Central memory CD8-positive, alpha-beta T cell (primary cell): ENCODE measurements around the gene ABCF1.

ENCODE experiments used
- ATAC-seq: fragments of 150-1000 bp; cut with Tn5 transposase; replicated peaks from 2 replicates; pipeline ENCODE4 v1.10.0; 2022; ENCODE audit warnings: mild to moderate bottlenecking, moderate FRiP score, moderate number of reproducible peaks; ENCODE audit not compliant: poor library complexity, severe bottlenecking; ENCODE audit errors: extremely low read depth
- DNase-seq, 2 donors: peaks; one replicate each; pipeline ENCODE4 v3.0.0; 2021; ENCODE audit warnings: low spot score in 2 of 2
- H3K27ac Mint-ChIP-seq: one replicate; pipeline ENCODE4 v1.8.0; 2022; ENCODE audit warnings: low read depth, mild to moderate bottlenecking, moderate library complexity, mixed read lengths
- H3K27me3 Mint-ChIP-seq: one replicate; pipeline ENCODE4 v1.8.0; 2022; ENCODE audit warnings: mixed read lengths
- H3K36me3 Mint-ChIP-seq: one replicate; pipeline ENCODE4 v1.8.0; 2022; ENCODE audit warnings: mild to moderate bottlenecking, moderate library complexity, mixed read lengths; ENCODE audit not compliant: insufficient read depth
- H3K4me1 Mint-ChIP-seq: one replicate; pipeline ENCODE4 v1.8.0; 2022; ENCODE audit warnings: mixed read lengths
- H3K4me3 Mint-ChIP-seq: one replicate; pipeline ENCODE4 v1.8.0; 2022; ENCODE audit warnings: mild to moderate bottlenecking, moderate library complexity, mixed read lengths
- H3K9me3 Mint-ChIP-seq: one replicate; pipeline ENCODE4 v1.8.0; 2022; ENCODE audit warnings: mixed read lengths

The ABCF1 gene

DNA sequence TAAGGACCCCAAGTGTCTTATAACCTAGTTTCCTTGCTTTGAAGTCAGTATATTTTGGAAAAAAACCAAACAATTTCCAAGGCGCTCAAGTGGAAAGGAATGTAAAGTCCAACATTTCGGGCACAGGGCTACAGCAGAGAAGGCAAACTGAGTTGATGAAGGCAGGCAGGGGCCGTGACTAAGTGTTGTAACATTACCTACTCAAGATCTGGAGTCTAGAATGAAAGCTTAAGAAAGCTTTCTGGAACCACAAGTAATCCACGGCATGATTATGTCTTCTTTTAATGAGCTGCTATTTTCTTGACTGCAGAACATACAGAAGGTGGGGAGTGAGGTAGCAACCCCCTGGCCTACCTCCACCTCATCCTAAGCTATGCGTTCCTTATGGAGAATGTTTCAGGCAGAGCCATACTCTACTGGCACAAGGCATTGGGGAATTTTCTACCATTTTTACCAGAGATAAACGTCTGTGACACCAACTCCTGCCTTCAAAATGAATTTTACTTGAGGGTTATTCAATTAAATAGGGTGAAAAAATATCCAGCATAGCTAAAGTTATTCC is 41.5 kb downstream of the ABCF1 start:
- Mint-ChIP-seq H3K4me1 (peaks cover 75% of the 10 kb centered on the region), H3K9me3 (no peaks in the 10 kb centered on the region), H3K4me3 (no peak overlapping the region), H3K27me3 (no peaks in the 10 kb centered on the region), H3K27ac (peak overlapping the region; percentile 99), H3K36me3 (peaks cover 66% of the 10 kb centered on the region)
- no peak for ATAC-seq
- DNase-seq: no peak

DNA sequence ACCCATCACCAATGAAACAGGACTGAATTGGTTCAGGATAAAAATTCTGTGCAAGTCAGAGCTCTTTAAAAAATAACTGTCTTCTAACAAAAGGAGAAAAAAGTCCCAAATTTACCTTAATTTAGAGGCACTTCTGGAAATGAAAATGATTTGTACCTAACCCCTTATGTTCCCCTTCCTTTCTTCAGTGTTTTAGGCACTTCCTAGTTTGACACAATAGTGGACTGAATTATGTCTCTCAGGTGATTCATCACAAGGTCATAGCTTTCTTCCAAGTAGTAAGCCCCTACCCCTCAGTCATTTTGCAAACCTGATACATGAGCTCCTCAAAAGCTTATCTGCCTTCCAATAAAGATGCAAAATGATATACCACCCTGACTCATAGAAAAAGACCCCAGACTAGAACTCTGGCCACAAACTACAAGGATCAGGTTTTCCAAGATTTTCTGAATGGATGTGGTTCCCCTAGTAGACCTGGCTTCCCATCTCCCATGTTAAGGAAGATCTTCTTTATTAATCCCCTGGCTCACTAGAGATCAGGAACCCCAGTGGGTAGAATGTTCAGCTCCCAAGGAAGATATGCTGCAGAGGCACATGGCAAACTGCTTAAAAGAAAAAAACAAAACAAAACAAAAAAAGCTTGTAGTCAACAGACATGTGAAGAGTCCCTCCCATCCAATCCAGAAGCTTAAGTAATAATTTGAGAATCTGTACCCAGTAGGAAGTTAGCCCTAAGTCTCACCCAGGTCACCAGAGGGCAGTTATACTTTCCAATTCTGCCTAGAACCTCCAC is 42.2 kb downstream of the ABCF1 start:
- Mint-ChIP-seq H3K4me1 (peaks cover 78% of the 10 kb centered on the region), H3K27ac (peak overlapping the region; percentile 99), H3K9me3 (no peaks in the 10 kb centered on the region), H3K27me3 (no peaks in the 10 kb centered on the region), H3K4me3 (peak overlapping the region; percentile 93), H3K36me3 (peaks cover 61% of the 10 kb centered on the region)
- ATAC-seq (no peak), DNase-seq (no peak)

DNA sequence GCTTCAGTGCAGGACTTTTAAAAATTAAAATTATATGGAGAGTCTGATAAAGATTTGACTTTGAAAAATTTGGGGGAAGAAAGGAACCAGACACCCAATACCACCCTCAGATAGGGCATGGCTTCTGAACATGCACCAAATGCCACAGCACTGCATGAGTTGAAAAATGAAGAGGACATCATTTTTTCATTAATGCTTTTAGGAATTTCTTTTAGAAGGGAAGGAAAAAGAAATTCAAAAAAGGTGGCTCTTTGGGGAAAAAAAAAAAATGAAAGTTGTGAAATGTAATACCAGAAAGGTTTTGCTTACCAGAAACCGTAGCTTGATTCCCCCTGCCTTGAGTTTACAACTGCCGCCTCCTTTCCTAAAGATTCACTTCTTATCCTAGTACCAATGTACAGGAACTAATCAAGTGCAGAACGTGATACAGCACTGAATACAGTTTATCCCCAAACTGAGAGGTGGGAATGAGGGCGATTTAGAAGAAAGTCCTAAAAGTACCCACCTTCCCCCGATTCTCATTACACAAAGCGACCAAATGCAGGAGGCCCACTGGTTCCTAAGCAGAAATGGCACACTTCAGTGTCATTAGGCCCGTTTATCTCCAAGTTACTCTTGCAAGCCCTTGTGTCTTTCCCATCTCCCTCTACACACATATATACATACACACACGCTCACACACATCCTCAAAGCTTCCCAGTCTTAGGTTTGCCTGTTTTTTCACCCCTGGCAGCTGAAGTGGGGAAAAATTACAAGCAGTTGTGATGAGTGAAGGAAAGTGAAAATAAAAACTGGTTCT is 43.0 kb downstream of the ABCF1 start:
- Mint-ChIP-seq H3K9me3 (no peaks in the 10 kb centered on the region), H3K4me1 (peaks cover 74% of the 10 kb centered on the region), H3K36me3 (peaks cover 55% of the 10 kb centered on the region), H3K27ac (peak overlapping the region; percentile 99), H3K4me3 (peak overlapping the region; percentile 93), H3K27me3 (no peaks in the 10 kb centered on the region)
- DNase-seq: no peak
- no peak for ATAC-seq

DNA sequence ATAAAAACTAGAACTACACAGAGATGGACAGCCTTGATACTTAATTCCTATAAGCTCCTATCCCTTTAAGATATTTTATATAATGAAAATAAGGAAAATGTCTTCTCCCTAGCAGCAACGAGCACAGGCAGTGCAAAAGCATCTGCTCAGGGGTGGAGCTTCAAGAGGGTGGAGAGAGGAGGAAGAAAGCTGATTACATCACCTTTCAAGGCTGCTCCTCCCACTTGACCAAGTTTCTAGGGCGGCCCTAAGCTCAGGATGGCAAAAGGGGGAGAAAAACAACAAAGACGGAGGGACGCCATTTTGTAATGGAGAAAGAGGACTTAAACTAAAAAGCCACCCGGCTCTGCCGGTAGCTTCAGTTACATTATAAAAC is 43.6 kb downstream of the ABCF1 start:
- Mint-ChIP-seq H3K9me3 (no peaks in the 10 kb centered on the region), H3K4me3 (peak overlapping the region; percentile 93), H3K4me1 (peaks cover 68% of the 10 kb centered on the region), H3K27me3 (no peaks in the 10 kb centered on the region), H3K27ac (peak overlapping the region; percentile 99), H3K36me3 (peaks cover 55% of the 10 kb centered on the region)
- peak; percentile 57 for ATAC-seq
- peak; percentile 63 to 88 for DNase-seq

DNA sequence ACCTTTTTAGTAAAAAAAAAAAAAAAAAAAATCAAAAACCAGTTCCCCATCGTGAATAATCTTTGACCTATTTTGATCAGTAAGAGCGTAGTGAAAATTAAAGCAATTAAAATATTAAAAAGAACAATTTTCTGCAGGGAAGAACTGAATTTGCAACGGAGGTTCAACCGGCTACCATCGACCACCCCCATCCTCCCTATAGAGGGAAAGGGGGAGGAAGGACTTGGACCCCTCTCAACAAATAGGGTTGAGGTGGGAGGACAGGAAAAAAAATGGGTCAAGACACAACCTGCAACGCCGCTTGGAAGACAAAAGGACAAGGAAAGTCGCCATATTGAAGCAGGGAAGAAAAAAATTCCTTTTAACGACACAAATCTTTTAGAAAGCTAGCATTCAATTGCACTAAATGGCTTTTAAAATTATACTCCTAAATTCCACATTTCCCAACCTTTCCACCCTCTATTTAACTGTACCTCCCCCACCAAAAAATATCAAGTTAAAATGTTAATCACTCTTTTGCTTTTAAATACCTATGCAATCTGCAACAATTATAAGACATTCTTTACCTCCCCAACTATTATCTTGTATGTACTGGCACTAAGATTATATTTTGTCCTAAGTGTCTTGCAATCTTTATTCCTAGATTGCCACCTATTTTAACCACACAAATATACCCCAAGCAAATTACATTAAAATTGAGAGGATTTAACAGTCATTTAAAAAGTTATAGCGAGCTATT is 44.1 kb downstream of the ABCF1 start:
- Mint-ChIP-seq H3K4me3 (peak overlapping the region; percentile 93), H3K27ac (peak overlapping the region; percentile 99), H3K9me3 (no peaks in the 10 kb centered on the region), H3K27me3 (no peaks in the 10 kb centered on the region), H3K36me3 (peaks cover 53% of the 10 kb centered on the region), H3K4me1 (peaks cover 63% of the 10 kb centered on the region)
- no peak for ATAC-seq
- peak; percentile 34 to 44 for DNase-seq

DNA sequence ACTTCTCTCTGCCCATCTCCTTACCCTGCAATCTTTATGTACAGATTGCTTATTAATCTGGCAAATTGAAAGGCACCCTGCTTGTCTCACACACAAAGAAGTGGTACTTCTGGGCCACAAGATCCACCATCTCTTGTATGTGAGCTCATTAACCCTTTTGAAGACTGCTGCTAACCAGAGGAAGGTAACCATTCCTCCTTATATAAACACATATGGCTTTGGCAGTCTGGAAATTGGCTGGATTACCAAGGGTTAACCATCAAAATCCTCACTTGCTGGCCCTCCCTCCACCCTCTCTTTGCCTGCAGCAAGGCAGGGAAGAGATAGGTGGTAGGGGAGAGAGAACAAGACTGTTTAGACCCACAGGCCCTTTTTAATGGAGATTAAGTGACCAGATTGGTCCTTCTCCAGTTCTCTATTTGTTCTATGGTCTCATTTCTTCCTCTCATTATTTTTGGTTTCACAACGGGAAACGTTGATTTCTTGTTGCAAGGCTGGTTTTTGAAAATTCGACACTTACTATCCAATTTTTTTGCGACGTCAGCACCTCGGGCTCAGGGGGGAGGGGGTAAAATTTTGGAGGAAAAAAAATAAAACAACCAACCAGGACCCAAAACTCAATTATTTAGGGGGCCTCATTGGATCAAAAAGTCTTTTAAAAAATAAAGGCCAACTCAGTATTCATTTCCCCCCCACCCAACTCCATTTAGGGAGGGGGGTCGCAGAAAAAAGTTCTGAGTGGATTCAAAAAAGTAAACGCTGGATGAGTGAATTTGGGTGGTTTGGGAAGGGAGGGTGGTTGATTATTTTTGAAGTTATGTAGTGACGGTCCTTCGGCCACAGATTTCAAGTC is 44.9 kb downstream of the ABCF1 start:
- peaks cover 55% of the 10 kb centered on the region for H3K36me3 Mint-ChIP-seq
- peaks cover 58% of the 10 kb centered on the region for H3K4me1 Mint-ChIP-seq
- peak overlapping the region; percentile 93 for H3K4me3 Mint-ChIP-seq
- H3K27me3 Mint-ChIP-seq: no peaks in the 10 kb centered on the region
- ATAC-seq (no peak), DNase-seq (peak; percentile 36 to 46)
- H3K27ac Mint-ChIP-seq: peak overlapping the region; percentile 99
- no peaks in the 10 kb centered on the region for H3K9me3 Mint-ChIP-seq

DNA sequence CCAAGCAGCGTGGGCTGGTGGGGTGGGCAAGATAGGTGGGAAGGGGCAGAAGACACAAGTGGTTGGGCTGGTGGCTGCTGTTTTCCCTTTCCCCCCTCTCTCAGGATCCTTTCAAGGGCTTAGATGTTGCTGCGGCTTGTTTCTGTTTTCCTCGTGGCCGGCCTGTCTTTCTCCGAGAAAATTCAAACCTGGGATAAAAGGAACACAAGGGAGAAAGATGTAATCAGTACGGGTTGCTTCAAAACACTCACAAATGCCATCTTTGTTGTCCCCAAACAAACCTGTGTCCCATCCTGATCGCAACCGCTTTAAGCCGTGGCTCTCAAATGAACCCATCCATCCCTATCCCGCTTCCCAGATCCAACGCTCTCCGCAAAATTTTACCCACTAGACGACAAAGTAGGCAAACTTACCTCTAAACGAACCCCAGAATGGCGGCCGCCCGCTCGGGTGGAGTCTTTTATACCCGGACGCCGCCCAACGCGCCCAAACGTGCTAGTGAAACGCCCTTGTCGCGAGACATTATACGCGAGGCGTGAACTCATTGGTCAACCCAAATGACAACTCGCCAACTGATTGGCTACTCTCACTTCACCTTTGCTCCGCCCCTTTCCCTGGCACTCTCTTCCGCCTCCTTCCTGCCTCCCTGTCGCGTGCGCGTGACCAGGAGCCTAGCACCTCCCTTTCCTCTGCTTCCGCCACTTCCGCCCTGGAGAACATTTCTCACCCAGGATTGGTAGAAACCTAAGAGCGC is 45.7 kb downstream of the ABCF1 start, which contains the start of gene PPP1R10:
Gene PPP1R10, minus strand, starts transcription at position 433 of the 754 bp plus-strand sequence. CDS start 7,299 bp downstream, outside the sequence.
- ATAC-seq: peak; percentile 73
- Mint-ChIP-seq H3K36me3 (peaks cover 63% of the 10 kb centered on the region), H3K27ac (peak within 1 kb of the TSS; percentile 99), H3K4me1 (peaks cover 50% of the 10 kb centered on the region), H3K9me3 (no peaks in the 10 kb centered on the region), H3K4me3 (peak within 1 kb of the TSS; percentile 93), H3K27me3 (no peaks in the 10 kb centered on the region)
- DNase-seq: peak; percentile 91 to 99

DNA sequence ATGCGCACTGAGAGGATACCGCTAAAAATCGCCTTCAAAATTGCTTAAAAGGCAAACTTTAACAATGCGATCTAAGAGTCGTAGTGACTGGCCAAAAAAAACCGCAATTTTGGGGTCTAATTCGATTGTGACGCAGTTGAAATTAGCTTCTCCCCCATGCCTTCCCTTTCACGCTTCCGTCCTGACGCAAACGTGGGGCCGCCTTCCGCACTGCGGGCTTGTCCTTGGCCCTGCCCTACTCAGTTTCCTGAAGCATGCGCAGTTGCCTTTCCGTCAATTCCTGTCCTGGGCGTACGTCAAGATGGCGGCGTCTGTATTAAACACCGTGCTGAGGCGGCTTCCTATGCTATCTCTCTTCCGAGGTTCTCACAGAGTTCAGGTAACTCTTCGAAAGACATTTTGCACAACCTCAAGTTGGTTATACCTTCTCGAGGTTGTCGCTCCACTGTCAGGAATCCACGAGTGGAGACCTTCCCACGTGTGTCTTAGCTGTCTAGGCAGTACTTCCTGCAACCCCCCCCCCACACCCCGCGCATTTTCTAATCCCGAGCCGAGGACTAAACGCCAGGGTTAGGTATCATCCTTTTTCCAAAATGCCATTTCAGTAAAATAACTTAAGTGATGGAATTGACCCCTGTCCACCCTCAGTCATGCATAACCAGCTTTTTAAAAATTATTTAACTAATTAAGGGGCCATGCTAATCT is 46.5 kb downstream of the ABCF1 start, which contains the start of gene MRPS18B:
Gene MRPS18B, plus strand, starts transcription at position 276 of the 705 bp plus-strand sequence. Its CDS starts 26 bp downstream, at position 302.
- Mint-ChIP-seq H3K27ac (peak within 1 kb of the TSS; percentile 99), H3K4me3 (peak within 1 kb of the TSS; percentile 93), H3K27me3 (no peaks in the 10 kb centered on the region), H3K4me1 (peaks cover 48% of the 10 kb centered on the region), H3K9me3 (no peaks in the 10 kb centered on the region), H3K36me3 (peaks cover 67% of the 10 kb centered on the region)
- peak; percentile 91 to 97 for DNase-seq
- ATAC-seq: peak; percentile 82

DNA sequence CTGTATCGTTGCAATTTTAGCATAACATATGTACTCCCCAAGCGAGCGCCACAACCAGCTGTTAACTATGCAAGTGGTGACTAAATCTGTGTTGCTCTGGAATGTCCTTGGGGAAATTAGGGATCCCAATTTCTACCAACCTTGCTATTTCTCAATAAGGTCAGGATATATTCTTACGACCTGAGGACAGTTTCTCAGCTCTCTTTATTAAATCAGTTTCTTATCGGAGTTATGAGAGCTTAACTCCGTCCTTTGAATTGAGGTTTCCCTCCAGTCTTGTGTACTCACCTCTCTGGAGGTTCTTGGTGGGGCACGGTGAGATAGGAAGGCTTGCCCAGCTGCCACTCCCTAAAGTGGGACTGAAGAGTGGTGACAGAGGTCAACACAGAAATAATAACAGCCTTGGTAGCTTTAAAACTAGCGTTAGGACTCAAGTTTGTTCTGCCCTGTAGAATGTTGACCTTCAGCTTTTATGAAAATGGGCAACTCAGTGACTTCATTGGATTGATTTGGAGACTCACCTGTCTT is 47.1 kb downstream of the ABCF1 start:
- H3K27ac Mint-ChIP-seq: peak overlapping the region; percentile 99
- H3K36me3 Mint-ChIP-seq: peaks cover 73% of the 10 kb centered on the region
- no peak for ATAC-seq
- no peaks in the 10 kb centered on the region for H3K9me3 Mint-ChIP-seq
- H3K4me3 Mint-ChIP-seq: peak overlapping the region; percentile 93
- peaks cover 44% of the 10 kb centered on the region for H3K4me1 Mint-ChIP-seq
- DNase-seq: no peak
- H3K27me3 Mint-ChIP-seq: no peaks in the 10 kb centered on the region

DNA sequence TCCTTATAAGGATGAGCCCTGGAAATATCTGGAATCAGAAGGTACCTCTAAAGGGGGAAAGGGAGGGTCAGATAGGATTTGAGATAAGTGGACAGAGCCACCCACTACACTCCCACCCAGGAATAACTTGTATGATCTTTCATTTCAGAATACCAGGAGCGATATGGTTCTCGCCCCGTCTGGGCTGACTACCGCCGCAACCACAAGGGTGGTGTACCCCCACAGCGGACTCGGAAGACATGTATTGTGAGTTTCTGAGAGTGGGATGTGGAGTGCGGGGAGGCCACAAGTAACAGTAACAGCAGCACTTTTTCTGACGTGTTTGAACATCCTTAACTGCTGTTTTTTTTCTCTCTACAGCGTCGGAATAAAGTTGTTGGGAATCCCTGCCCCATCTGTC is 48.3 kb downstream of the ABCF1 start:
- Mint-ChIP-seq H3K4me3 (peak overlapping the region; percentile 93), H3K9me3 (no peaks in the 10 kb centered on the region), H3K27ac (peak overlapping the region; percentile 99), H3K4me1 (peaks cover 32% of the 10 kb centered on the region), H3K27me3 (no peaks in the 10 kb centered on the region), H3K36me3 (peaks cover 71% of the 10 kb centered on the region)
- ATAC-seq: no peak
- DNase-seq: no peak
